GM20431 (cell line): ENCODE data around the gene NR1D1.

ENCODE experiments used
- in situ Hi-C: fragments of 300-500 bp; cut with MseI, MboI; formaldehyde crosslinking; loops from one replicate; pipeline ENCODE4 v1.15.0; 2020; ENCODE audit warnings: low sequenced_read_pairs; ENCODE audit not compliant: unreplicated experiment

The NR1D1 gene

DNA sequence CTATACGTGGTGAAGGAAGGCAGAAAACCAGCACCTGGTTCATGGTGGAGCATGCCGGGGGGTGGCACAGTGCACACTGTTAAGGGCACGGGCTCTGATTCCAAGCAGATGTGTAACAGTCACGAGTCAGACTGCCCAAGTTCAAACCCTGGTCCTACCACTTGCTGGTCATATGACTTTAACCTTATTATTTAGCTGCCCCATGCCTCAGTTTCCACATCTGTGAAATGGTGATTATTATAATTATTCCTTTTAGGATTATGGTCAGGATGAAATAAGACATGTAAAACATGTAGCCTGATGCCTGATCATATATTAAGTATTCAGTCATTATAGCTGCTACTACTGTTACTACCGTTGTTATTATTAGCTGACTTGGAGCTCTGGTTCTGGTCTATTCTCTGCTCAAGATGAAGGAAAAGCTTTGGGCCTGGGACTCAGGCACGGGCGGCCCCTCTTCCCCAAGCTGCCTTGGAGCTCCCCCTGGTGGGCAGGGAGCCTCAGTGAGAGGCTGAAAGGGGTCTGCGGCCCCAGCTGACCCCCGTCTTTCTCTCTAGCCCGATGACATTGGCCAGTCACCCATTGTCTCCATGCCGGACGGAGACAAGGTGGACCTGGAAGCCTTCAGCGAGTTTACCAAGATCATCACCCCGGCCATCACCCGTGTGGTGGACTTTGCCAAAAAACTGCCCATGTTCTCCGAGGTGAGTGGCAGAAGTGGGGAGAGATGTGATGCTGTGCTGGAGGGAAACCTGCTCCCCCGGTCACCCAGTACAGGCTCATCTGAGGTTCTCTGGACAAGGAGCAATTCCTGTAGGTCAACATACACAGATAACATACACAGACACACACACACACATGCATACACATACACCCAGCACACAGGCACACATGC is 14.0 kb downstream of the NR1D1 start:
- in situ Hi-C loops = no loop called here

DNA sequence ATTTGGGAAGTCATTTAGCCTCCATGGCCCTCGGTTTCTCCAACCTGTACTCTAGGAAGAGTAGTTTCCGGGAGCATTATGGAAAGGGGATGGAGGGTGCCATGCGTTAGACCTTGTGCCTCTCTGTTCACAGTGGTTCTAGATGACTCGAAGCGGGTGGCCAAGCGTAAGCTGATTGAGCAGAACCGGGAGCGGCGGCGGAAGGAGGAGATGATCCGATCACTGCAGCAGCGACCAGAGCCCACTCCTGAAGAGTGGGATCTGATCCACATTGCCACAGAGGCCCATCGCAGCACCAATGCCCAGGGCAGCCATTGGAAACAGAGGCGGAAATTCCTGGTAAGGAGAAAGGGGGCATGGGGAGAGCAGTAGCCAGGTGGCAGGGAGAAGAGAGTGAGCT is 15.9 kb downstream of the NR1D1 start:
- in situ Hi-C loops = no loop called here

GRCh38 chr17:40079545-40079944 is 20.8 kb downstream of the NR1D1 start:
- in situ Hi-C loops = no loop called here

DNA sequence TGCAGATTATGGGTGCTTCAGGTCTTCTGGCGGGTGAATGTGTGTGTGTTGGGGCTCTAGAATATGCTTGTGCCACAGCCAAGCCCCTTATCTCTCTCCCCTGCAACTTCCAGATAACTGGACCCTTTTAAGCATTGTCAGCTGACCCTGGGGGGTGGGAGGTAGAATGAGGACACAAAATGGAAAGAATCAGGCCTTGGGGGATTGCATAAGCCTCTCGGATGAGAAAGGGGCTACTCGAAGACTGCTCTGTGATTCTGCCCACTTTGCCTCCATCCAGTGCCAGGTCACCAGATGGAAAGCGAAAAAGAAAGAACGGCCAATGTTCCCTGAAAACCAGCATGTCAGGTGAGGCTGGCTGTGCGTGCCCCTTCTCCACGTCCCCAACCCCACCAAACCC is 23.8 kb downstream of the NR1D1 start:
- in situ Hi-C loops = no loop called here

- in situ Hi-C loops = no loop called here
Observed at GRCh38 chr17:40075942-40076498, 24.4 kb downstream of the NR1D1 start.

DNA sequence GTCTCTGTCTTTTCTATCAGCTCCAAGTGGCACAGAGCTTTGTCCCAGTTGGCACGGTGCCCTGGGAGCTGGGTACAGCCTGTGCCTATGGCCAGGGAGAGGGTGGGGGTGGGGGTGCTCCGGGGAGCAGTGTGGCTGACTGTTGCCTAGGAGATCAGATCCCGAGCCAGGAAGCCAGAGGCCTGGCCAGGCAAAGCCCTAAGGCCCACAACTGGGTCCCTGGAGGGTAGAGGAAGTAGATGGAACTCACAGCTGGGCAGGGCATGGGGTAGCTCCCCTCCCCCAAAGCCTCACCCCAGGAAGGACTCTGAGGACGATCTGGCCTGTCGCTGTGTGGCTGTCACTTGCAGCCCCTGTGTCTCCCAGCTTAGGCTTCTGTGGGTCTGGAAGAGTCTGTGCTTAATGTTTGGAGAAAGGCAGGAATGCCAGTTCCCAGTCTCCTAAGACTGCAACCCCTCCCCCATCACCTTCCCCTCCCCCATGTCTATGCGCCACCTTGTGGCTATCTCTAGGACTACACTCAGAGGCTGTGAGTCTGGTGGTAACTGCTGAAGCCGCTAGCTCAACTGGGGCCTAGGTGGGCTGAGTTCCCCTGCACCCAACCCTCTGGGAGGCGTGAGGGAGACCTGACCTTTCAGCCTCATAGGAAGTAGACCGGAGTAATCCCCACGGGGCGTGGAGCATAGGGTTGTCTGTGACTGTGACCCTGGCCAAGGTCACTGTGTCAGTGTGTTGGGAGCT is 25.0 kb downstream of the NR1D1 start:
- in situ Hi-C loops = no loop called here

DNA sequence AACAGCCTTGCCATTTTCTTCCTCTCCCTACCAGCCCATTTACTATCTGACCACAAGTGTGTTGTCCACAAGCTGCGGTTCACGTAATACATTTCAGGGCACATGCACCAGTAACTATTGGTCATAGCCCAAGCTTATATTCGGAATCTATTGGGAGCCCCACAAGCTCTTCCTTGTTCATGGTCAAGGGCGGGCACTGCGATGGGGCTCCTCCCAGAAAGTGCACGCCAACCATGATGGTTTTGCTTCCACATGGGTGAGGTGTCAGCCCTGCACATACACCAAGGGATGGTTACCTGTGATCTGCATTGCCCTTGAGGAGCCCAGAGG is 25.6 kb downstream of the NR1D1 start:
- in situ Hi-C loops = no loop called here

DNA sequence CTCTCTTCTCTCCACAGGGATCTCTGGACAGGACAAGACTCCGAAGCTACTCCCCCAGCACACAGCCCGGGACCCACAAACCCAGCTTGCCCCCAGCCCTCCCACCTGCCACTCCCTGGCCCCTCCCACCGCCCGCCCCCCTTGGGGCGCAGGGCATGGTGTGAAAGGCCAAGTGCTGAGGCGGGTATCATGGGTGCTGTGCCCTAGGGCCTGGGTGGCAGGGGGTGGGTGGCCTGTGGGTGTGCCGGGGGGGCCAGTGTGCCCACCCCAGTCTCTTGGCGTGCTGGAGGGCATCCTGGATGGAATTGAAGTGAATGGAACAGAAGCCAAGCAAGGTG is 26.2 kb downstream of the NR1D1 start:
- in situ Hi-C loops = no loop called here

GRCh38 chr17:40073454-40074174 is 26.8 kb downstream of the NR1D1 start:
- in situ Hi-C loops = no loop called here

DNA sequence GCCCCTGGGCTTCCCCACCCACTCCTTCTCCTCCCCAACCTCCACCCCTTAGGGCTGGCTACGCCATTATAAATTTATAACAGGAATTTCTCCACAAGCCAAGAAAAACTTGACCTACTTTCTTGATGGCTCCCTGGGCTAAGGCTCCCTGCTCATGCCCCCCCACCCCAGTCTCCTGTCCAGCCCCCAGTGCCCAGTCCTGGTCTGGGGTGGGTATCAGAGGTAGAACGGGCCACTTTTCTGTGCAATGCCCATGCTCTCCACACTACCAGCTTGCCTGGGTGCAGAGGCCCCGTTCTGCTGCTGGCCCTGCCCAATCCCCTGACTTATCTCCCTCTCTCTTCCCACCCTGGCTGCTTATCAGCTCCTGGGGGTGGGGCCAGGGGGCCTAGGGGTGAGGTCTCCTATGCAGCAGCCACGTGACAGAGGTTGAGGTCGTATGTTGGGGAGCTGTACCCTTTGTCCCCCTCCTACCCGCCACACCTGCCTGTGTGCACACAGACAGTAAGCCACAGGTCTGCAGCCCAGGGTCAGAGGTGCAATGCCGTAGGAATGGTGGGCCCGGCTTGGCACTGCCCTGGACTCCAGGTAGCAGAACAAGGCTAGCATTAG is 27.5 kb downstream of the NR1D1 start:
- in situ Hi-C loops = no loop called here

GRCh38 chr17:40072040-40072734 is 28.2 kb downstream of the NR1D1 start:
- in situ Hi-C loops = no loop called here

DNA sequence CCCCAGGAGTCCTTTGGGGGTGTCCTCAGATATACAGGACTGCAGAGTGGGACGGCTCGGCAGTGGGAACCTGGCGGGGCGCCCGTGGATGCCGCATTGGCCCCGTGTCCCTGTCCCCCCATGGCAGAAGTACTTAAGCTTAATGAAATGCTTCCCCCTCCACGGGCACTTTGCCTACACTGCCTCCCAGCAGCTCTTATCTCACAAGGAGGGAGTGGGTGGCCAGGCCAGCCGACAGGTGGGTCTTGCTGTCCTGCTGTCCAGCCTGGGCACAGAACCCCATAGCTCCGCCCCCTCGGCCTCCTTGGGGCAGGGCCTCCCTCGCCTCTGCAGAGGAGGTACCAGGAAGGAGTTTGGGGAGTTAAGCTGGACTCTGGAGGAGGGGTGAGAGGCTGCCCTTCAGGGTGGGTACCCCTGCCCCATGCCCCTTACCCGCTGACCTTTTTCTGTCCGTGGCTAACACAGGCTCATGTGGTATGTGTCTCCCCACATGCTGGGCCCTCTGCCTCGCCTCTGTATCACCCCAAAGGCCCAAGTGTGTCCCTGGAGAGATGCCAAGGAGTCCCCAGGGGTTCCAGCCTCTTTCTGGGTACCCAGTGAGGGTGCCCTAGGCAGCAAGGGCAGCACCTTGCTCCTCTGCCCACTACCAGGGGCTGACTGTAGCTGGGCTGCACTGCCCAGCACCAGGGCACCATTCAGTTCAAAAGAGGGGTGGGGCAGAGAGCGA is 28.9 kb downstream of the NR1D1 start:
- in situ Hi-C loops = no loop called here

GRCh38 chr17:40070709-40071312 is 29.6 kb downstream of the NR1D1 start:
- in situ Hi-C loops = no loop called here

- in situ Hi-C loops = no loop called here
Observed at GRCh38 chr17:40069751-40070708, 30.4 kb downstream of the NR1D1 start.

- in situ Hi-C loops = no loop called here
Observed at GRCh38 chr17:40068917-40069750, 31.3 kb downstream of the NR1D1 start.

DNA sequence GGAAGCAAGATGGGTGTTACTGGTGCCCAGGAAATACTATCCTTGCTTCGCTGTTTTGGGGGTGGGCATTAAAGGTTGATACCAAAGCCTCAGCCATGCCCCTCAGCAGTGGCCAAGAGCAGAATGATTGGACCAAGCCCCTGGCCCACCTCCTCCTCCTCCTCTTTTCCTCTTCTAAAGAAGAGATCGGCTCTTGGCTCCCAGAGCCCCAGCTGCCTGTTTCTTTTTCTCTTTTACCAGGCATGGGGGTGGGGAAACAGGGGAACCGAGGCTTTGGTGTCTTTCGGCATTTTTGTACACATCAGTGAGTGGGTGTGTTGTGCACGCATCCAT is 31.8 kb downstream of the NR1D1 start:
- in situ Hi-C loops = no loop called here

DNA sequence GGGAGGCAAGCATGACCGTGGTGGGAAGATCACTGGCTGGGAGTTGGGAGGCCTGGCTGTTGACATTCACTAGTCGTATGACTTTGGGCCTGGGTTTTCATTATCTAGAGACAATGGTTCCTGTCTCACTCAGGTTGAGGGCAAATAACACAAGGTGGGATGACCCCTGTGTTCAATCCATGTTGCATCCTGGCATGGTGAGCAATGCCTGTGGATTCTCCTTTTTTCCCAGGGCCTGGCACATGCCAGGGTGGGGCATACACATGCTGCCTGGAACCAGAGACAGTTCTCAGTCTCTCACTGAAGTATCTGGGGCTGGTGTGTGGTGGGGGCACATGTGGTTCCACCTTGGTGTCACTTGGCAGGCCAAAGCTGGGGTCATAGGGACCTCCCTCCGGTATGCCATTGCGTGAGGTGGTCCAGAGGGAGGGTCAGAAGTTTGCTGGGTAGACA is 32.2 kb downstream of the NR1D1 start:
- in situ Hi-C loops = no loop called here
